Measurements from ENCODE around the gene NDUFS2.
"Not testable (repeated sequence)": the region's sequence is repeated elsewhere in the genome, so short reads cannot be mapped to it uniquely, and the experiment has no call there.

NDUFS2 gene

GRCh38 chr1:161255955-161256520 is 53.9 kb downstream of the NDUFS2 start:
- not testable (repeated sequence) for H3K79me1 ChIP-seq (replicated peaks; ENCODE audit: low read length, poor library complexity, severe bottlenecking); H4K91ac ChIP-seq (ENCODE audit: low read length); H3K18ac ChIP-seq (ENCODE audit: low read depth in 1 of 2, low read length in 2 of 2); H3K4ac ChIP-seq (ENCODE audit: low read depth in 1 of 2, low read length in 2 of 2); H3K4me1 ChIP-seq (ENCODE audit: control insufficient read depth, insufficient read depth, low read depth, low read length); H2BK12ac ChIP-seq (ENCODE audit: low read length in 2 of 2); H2BK5ac ChIP-seq (ENCODE audit: low read depth, low read length, poor library complexity, severe bottlenecking); H3K36me3 ChIP-seq (ENCODE audit: control insufficient read depth in 1 of 2, insufficient read depth in 2 of 2, low read depth in 1 of 2, low read length in 2 of 2); H3K4me2 ChIP-seq (ENCODE audit: low read length, poor library complexity, severe bottlenecking); H4K8ac ChIP-seq (ENCODE audit: low read length); H2AFZ ChIP-seq (ENCODE audit: low read depth, low read length); H3K9ac ChIP-seq (ENCODE audit: low read length); H3K4me3 ChIP-seq (ENCODE audit: insufficient read depth in 1 of 2, low read depth in 1 of 2, low read length in 2 of 2); H3K14ac ChIP-seq (ENCODE audit: low read length in 2 of 2); H3K23ac ChIP-seq (ENCODE audit: low read length in 2 of 2); H3K27ac ChIP-seq (ENCODE audit: low read length, poor library complexity, severe bottlenecking); DNase-seq; H2BK15ac ChIP-seq (ENCODE audit: low read depth, poor library complexity, severe bottlenecking); H2BK120ac ChIP-seq (ENCODE audit: low read depth, low read length); H2AK5ac ChIP-seq (ENCODE audit: low read length, severe bottlenecking)
- WGBS = 84% methylated on average over 3 of the region's 4 CpGs
- Histone ChIP-seq H3K9me3 (ENCODE audit: control insufficient read depth, low read length) (peaks cover 23% of the 10 kb centered on the region), H3K27me3 (ENCODE audit: control insufficient read depth in 1 of 2, insufficient read depth in 1 of 2, low read length in 2 of 2) (peaks cover 37 to 40% of the 10 kb centered on the region in 2 experiments)

GRCh38 chr1:161257109-161257508 is 54.9 kb downstream of the NDUFS2 start:
- not testable (repeated sequence) for H2BK12ac ChIP-seq (ENCODE audit: low read length in 2 of 2); H2BK120ac ChIP-seq (ENCODE audit: low read depth, low read length); H3K23ac ChIP-seq (ENCODE audit: low read length in 2 of 2); H3K79me1 ChIP-seq (replicated peaks; ENCODE audit: low read length, poor library complexity, severe bottlenecking); H3K4me3 ChIP-seq (ENCODE audit: insufficient read depth in 1 of 2, low read depth in 1 of 2, low read length in 2 of 2); H3K36me3 ChIP-seq (ENCODE audit: control insufficient read depth in 1 of 2, insufficient read depth in 2 of 2, low read depth in 1 of 2, low read length in 2 of 2); H2BK15ac ChIP-seq (ENCODE audit: low read depth, poor library complexity, severe bottlenecking); H2AFZ ChIP-seq (ENCODE audit: low read depth, low read length); H4K91ac ChIP-seq (ENCODE audit: low read length); H4K8ac ChIP-seq (ENCODE audit: low read length); H3K14ac ChIP-seq (ENCODE audit: low read length in 2 of 2); DNase-seq; H2AK5ac ChIP-seq (ENCODE audit: low read length, severe bottlenecking); H3K4me2 ChIP-seq (ENCODE audit: low read length, poor library complexity, severe bottlenecking); H3K9ac ChIP-seq (ENCODE audit: low read length); H3K18ac ChIP-seq (ENCODE audit: low read depth in 1 of 2, low read length in 2 of 2); H2BK5ac ChIP-seq (ENCODE audit: low read depth, low read length, poor library complexity, severe bottlenecking); H3K4me1 ChIP-seq (ENCODE audit: control insufficient read depth, insufficient read depth, low read depth, low read length); H3K4ac ChIP-seq (ENCODE audit: low read depth in 1 of 2, low read length in 2 of 2); H3K27ac ChIP-seq (ENCODE audit: low read length, poor library complexity, severe bottlenecking)
- Histone ChIP-seq H3K27me3 (ENCODE audit: control insufficient read depth in 1 of 2, insufficient read depth in 1 of 2, low read length in 2 of 2) (peaks cover 45 to 47% of the 10 kb centered on the region in 2 experiments), H3K9me3 (ENCODE audit: control insufficient read depth, low read length) (peaks cover 23% of the 10 kb centered on the region)
- 90% methylated on average over 5 of the region's 5 CpGs for WGBS

GRCh38 chr1:161258439-161259344 is 56.5 kb downstream of the NDUFS2 start, which contains the start of gene PCP4L1:
Gene PCP4L1 (plus strand): TSS chr1:161258745. CDS start chr1:161258975, 230 bp downstream.
- H4K8ac ChIP-seq (ENCODE audit: low read length) = no peak within 1 kb of the TSS
- no peaks in the 10 kb centered on the region for H3K36me3 ChIP-seq (ENCODE audit: control insufficient read depth in 1 of 2, insufficient read depth in 2 of 2, low read depth in 1 of 2, low read length in 2 of 2)
- H2AK5ac ChIP-seq (ENCODE audit: low read length, severe bottlenecking) = no peak within 1 kb of the TSS

GRCh38 chr1:161259345-161259702 is 57.2 kb downstream of the NDUFS2 start:
- no peak overlapping the region for H3K9ac ChIP-seq (ENCODE audit: low read length)
- no peak overlapping the region for H3K23ac ChIP-seq (ENCODE audit: low read length in 2 of 2)
- no peak overlapping the region for H2BK12ac ChIP-seq (ENCODE audit: low read length in 2 of 2)
- no peak overlapping the region for H2AFZ ChIP-seq (ENCODE audit: low read depth, low read length)
- no peak overlapping the region for H2BK15ac ChIP-seq (ENCODE audit: low read depth, poor library complexity, severe bottlenecking)
- no peak overlapping the region for H3K27ac ChIP-seq (ENCODE audit: low read length, poor library complexity, severe bottlenecking)
- H3K4me1 ChIP-seq (ENCODE audit: control insufficient read depth, insufficient read depth, low read depth, low read length) = peaks cover 8% of the 10 kb centered on the region
- 50% methylated on average over 6 of the region's 6 CpGs for WGBS
- no peak overlapping the region for H3K4me2 ChIP-seq (ENCODE audit: low read length, poor library complexity, severe bottlenecking)
- H3K18ac ChIP-seq (ENCODE audit: low read depth in 1 of 2, low read length in 2 of 2) = no peak overlapping the region
- peaks cover 48 to 52% of the 10 kb centered on the region in 2 experiments for H3K27me3 ChIP-seq (ENCODE audit: control insufficient read depth in 1 of 2, insufficient read depth in 1 of 2, low read length in 2 of 2)
- H4K91ac ChIP-seq (ENCODE audit: low read length) = no peak overlapping the region
- H2AK5ac ChIP-seq (ENCODE audit: low read length, severe bottlenecking) = no peak overlapping the region
- no peak overlapping the region for H3K4ac ChIP-seq (ENCODE audit: low read depth in 1 of 2, low read length in 2 of 2)
- H3K36me3 ChIP-seq (ENCODE audit: control insufficient read depth in 1 of 2, insufficient read depth in 2 of 2, low read depth in 1 of 2, low read length in 2 of 2) = no peaks in the 10 kb centered on the region
- H4K8ac ChIP-seq (ENCODE audit: low read length) = no peak overlapping the region
- H3K79me1 ChIP-seq (replicated peaks; ENCODE audit: low read length, poor library complexity, severe bottlenecking) = no peaks in the 10 kb centered on the region
- no peak overlapping the region for H2BK120ac ChIP-seq (ENCODE audit: low read depth, low read length)
- no peak overlapping the region for H3K4me3 ChIP-seq (ENCODE audit: insufficient read depth in 1 of 2, low read depth in 1 of 2, low read length in 2 of 2)
- H3K9me3 ChIP-seq (ENCODE audit: control insufficient read depth, low read length) = peaks cover 23% of the 10 kb centered on the region
- no peak overlapping the region for H2BK5ac ChIP-seq (ENCODE audit: low read depth, low read length, poor library complexity, severe bottlenecking)
- no peak overlapping the region for H3K14ac ChIP-seq (ENCODE audit: low read length in 2 of 2)
- DNase-seq = no peak

More at GRCh38 chr1:161258439-161259344, 56.5 kb downstream of the NDUFS2 start, which contains the start of gene PCP4L1:
- Histone ChIP-seq H3K23ac (ENCODE audit: low read length in 2 of 2) (peak within 1 kb of the TSS in 1 of 2 experiments; percentile 69), H3K9ac (ENCODE audit: low read length) (no peak within 1 kb of the TSS), H4K91ac (ENCODE audit: low read length) (no peak within 1 kb of the TSS), H2BK5ac (ENCODE audit: low read depth, low read length, poor library complexity, severe bottlenecking) (no peak within 1 kb of the TSS), H3K14ac (ENCODE audit: low read length in 2 of 2) (peak within 1 kb of the TSS in 1 of 2 experiments; percentile 76), H3K4me1 (ENCODE audit: control insufficient read depth, insufficient read depth, low read depth, low read length) (peaks cover 8% of the 10 kb centered on the region), H3K4ac (ENCODE audit: low read depth in 1 of 2, low read length in 2 of 2) (no peak within 1 kb of the TSS), H3K4me3 (ENCODE audit: insufficient read depth in 1 of 2, low read depth in 1 of 2, low read length in 2 of 2) (peak within 1 kb of the TSS; percentile 53 to 66), H3K27ac (ENCODE audit: low read length, poor library complexity, severe bottlenecking) (no peak within 1 kb of the TSS), H3K9me3 (ENCODE audit: control insufficient read depth, low read length) (peaks cover 23% of the 10 kb centered on the region), H3K27me3 (ENCODE audit: control insufficient read depth in 1 of 2, insufficient read depth in 1 of 2, low read length in 2 of 2) (peaks cover 48 to 52% of the 10 kb centered on the region in 2 experiments), H2BK15ac (ENCODE audit: low read depth, poor library complexity, severe bottlenecking) (no peak within 1 kb of the TSS), H2BK120ac (ENCODE audit: low read depth, low read length) (no peak within 1 kb of the TSS), H3K18ac (ENCODE audit: low read depth in 1 of 2, low read length in 2 of 2) (no peak within 1 kb of the TSS), H3K79me1 (replicated peaks; ENCODE audit: low read length, poor library complexity, severe bottlenecking) (no peaks in the 10 kb centered on the region), H2BK12ac (ENCODE audit: low read length in 2 of 2) (peak within 1 kb of the TSS in 1 of 2 experiments; percentile 48), H2AFZ (ENCODE audit: low read depth, low read length) (peak within 1 kb of the TSS; percentile 76), H3K4me2 (ENCODE audit: low read length, poor library complexity, severe bottlenecking) (peak within 1 kb of the TSS; percentile 89)
- peak; percentile 45 for DNase-seq
- 6% methylated on average over 57 of the region's 62 CpGs for WGBS
